HCT116 (cell line): Measurements from ENCODE around the gene NUCB1.

ENCODE experiments used
- CEBPB ChIP-seq: IDR thresholded peaks from 2 replicates; pipeline ENCODE4 v1.6.1; 2012; ENCODE audit warnings: low read depth
- EZH2 ChIP-seq: fragments of 200-600 bp; sonication (generic); IDR thresholded peaks from 2 replicates; pipeline ENCODE4 v1.6.1; 2017; ENCODE audit warnings: antibody characterized with exemption, mixed run types
- EZH2phosphoT487 ChIP-seq: fragments of 200-600 bp; IDR thresholded peaks from 2 replicates; pipeline ENCODE4 v1.6.1; 2018; ENCODE audit warnings: antibody characterized with exemption, borderline replicate concordance
- FOSL1 ChIP-seq: IDR thresholded peaks from 2 replicates; pipeline ENCODE4 v1.6.1; 2012; ENCODE audit warnings: low read depth
- JUND ChIP-seq: IDR thresholded peaks from 2 replicates; pipeline ENCODE4 v1.6.1; 2012
- POLR2A ChIP-seq: IDR thresholded peaks from 2 replicates; pipeline ENCODE4 v1.7.0; 2011; ENCODE audit warnings: borderline replicate concordance; ENCODE audit not compliant: insufficient read depth, insufficient read length; ENCODE audit errors: extremely low read depth
- POLR2AphosphoS5 ChIP-seq: IDR thresholded peaks from 2 replicates; pipeline ENCODE4 v1.6.1; 2011; ENCODE audit warnings: mild to moderate bottlenecking, low read depth, low read length, moderate library complexity
- SP1 ChIP-seq: IDR thresholded peaks from 2 replicates; pipeline ENCODE4 v1.6.1; 2012; ENCODE audit warnings: low read depth
- TCF7L2 ChIP-seq: IDR thresholded peaks from 2 replicates; pipeline ENCODE4 v1.7.0; 2011; ENCODE audit warnings: borderline replicate concordance, inconsistent platforms; ENCODE audit not compliant: insufficient read depth, insufficient read length; ENCODE audit errors: extremely low read depth
- TF ChIP-seq, protein P1 (sequence below), 3 experiments: fragments of 200-600 bp in 1 of 3; sonication (generic) in 1 of 3; IDR thresholded peaks in 2 of 3; conservative IDR thresholded peaks in 1 of 3; 2 replicates each; pipeline ENCODE4 v1.5.1; 2012 to 2017; ENCODE audit warnings: low read depth in 2 of 3, low read length in 2 of 3, antibody characterized with exemption in 1 of 3, borderline replicate concordance in 1 of 3, control low read depth in 1 of 3, mild to moderate bottlenecking in 1 of 3, mixed read lengths in 1 of 3, mixed run types in 1 of 3, moderate library complexity in 1 of 3; ENCODE audit not compliant: insufficient read depth in 1 of 3
- TF ChIP-seq, protein P2 (sequence below): IDR thresholded peaks from 2 replicates; pipeline ENCODE4 v1.6.1; 2012; ENCODE audit warnings: low read depth
- TF ChIP-seq, protein P3 (sequence below): IDR thresholded peaks from 2 replicates; pipeline ENCODE4 v1.6.1; 2012

DNA sequence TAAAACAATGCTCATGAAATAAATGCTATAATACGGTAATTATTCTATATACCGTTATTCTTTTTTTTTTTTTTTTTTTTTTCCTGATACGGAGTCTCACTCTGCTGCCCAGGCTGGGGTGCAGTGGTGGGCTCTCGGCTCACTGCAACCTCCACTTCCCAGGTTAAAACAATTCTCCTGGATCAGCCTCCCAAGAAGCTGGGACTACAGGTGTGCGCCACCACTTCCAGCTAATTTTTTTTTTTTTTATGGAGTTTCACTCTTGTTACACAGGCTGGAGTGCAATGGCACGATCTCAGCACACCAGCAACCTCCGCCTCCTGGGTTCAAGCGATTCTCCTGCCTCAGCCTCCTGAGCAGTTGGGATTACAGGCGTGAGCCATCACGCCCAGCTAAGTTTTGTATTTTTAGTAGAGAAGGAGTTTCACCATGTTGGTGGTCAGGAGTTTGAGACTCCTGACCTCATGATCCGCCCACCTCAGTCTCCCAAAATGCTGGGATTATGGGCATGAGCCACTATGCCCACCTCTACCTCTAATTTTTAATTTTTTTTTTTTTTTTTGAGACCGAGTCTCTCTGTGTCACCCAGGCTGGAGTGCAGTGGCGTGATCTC is 21.0 kb upstream of the NUCB1 start:
- TF ChIP-seq POLR2A (no peak), EZH2phosphoT487 (no peak), FOSL1 (no peak), TCF7L2 (no peak), EZH2 (no peak), POLR2AphosphoS5 (0 out of 2 replicates have a peak, but pooled peaks have one; percentile 2), CEBPB (no peak), SP1 (no peak), JUND (no peak)
- TF ChIP-seq, protein P1, sequence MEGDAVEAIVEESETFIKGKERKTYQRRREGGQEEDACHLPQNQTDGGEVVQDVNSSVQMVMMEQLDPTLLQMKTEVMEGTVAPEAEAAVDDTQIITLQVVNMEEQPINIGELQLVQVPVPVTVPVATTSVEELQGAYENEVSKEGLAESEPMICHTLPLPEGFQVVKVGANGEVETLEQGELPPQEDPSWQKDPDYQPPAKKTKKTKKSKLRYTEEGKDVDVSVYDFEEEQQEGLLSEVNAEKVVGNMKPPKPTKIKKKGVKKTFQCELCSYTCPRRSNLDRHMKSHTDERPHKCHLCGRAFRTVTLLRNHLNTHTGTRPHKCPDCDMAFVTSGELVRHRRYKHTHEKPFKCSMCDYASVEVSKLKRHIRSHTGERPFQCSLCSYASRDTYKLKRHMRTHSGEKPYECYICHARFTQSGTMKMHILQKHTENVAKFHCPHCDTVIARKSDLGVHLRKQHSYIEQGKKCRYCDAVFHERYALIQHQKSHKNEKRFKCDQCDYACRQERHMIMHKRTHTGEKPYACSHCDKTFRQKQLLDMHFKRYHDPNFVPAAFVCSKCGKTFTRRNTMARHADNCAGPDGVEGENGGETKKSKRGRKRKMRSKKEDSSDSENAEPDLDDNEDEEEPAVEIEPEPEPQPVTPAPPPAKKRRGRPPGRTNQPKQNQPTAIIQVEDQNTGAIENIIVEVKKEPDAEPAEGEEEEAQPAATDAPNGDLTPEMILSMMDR (IDR thresholded peaks at IDR 0.05 in 2 of 3, conservative IDR thresholded peaks at IDR 0.05 in 1 of 3; ENCODE audit: borderline replicate concordance in 1 of 3, insufficient read depth in 1 of 3, low read depth in 2 of 3, low read length in 2 of 3): no peak
- TF ChIP-seq, protein P2, sequence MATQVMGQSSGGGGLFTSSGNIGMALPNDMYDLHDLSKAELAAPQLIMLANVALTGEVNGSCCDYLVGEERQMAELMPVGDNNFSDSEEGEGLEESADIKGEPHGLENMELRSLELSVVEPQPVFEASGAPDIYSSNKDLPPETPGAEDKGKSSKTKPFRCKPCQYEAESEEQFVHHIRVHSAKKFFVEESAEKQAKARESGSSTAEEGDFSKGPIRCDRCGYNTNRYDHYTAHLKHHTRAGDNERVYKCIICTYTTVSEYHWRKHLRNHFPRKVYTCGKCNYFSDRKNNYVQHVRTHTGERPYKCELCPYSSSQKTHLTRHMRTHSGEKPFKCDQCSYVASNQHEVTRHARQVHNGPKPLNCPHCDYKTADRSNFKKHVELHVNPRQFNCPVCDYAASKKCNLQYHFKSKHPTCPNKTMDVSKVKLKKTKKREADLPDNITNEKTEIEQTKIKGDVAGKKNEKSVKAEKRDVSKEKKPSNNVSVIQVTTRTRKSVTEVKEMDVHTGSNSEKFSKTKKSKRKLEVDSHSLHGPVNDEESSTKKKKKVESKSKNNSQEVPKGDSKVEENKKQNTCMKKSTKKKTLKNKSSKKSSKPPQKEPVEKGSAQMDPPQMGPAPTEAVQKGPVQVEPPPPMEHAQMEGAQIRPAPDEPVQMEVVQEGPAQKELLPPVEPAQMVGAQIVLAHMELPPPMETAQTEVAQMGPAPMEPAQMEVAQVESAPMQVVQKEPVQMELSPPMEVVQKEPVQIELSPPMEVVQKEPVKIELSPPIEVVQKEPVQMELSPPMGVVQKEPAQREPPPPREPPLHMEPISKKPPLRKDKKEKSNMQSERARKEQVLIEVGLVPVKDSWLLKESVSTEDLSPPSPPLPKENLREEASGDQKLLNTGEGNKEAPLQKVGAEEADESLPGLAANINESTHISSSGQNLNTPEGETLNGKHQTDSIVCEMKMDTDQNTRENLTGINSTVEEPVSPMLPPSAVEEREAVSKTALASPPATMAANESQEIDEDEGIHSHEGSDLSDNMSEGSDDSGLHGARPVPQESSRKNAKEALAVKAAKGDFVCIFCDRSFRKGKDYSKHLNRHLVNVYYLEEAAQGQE: no peak
- TF ChIP-seq, protein P3, sequence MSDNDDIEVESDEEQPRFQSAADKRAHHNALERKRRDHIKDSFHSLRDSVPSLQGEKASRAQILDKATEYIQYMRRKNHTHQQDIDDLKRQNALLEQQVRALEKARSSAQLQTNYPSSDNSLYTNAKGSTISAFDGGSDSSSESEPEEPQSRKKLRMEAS: no peak
